ENCODE results near the gene TM9SF3. TPM values are rescaled to one million over a fixed set of nuclear protein-coding genes. Genes with fewer than 3 reads are reported as not detected.

The TM9SF3 gene
- total RNA-seq, 6 experiments from 2014 or later = 195 to 235 (median 208) TPM

DNA sequence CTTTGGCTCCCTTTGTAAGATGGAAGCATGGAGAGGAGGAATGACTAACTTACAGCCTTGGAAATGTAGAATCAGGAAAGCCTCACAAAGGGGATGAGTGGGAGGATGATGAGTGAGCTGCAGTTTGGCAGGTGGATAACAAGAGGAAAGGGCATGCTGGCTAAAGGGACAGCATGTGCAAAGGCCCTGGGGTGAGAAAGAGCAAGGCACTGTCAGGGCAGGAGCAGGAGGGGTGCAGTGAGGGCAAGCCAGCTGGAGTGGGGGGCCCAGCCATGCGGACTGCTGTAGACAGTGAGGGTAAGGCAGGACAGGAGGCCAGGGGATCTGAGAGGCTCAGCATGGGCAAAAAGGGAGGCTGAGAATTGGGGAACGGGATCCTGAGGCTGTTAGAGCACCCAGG lies 93.6 kb downstream of the TM9SF3 start:
- no peak for DNase-seq
- Mint-ChIP-seq H3K4me1 (ENCODE audit: low read depth) (no peaks in the 10 kb centered on the region), H3K27ac (no peak overlapping the region), H3K4me3 (no peak overlapping the region), H3K36me3 (ENCODE audit: low read depth) (no peaks in the 10 kb centered on the region), H3K27me3 (ENCODE audit: insufficient read depth) (peaks cover 33% of the 10 kb centered on the region), H3K9me3 (no peaks in the 10 kb centered on the region)
- TF ChIP-seq, protein P1, sequence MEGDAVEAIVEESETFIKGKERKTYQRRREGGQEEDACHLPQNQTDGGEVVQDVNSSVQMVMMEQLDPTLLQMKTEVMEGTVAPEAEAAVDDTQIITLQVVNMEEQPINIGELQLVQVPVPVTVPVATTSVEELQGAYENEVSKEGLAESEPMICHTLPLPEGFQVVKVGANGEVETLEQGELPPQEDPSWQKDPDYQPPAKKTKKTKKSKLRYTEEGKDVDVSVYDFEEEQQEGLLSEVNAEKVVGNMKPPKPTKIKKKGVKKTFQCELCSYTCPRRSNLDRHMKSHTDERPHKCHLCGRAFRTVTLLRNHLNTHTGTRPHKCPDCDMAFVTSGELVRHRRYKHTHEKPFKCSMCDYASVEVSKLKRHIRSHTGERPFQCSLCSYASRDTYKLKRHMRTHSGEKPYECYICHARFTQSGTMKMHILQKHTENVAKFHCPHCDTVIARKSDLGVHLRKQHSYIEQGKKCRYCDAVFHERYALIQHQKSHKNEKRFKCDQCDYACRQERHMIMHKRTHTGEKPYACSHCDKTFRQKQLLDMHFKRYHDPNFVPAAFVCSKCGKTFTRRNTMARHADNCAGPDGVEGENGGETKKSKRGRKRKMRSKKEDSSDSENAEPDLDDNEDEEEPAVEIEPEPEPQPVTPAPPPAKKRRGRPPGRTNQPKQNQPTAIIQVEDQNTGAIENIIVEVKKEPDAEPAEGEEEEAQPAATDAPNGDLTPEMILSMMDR (IDR thresholded peaks at IDR 0.05) = no peak

DNA sequence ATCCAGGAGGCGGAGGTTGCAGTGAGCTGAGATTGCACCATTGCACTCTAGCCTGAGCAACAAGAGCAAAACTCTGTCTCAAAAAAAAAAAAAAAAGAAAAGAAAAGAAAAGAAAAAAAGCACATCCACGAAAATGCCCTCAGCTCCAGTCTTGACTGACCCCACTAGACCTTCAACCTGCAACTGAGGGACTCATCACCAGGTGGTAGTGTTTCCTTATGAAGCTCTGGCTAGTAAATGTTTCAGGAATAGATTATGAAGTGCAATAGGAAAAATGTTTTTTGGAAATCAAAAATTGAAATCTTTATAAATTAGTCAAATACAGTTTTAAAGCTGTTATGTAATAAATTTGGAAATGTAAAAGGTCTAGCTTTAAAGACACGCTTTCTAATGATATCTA lies 95.5 kb downstream of the TM9SF3 start:
- TF ChIP-seq, protein P1 (IDR thresholded peaks at IDR 0.05) = peak; percentile 40
- Mint-ChIP-seq H3K9me3 (no peaks in the 10 kb centered on the region), H3K4me3 (no peak overlapping the region), H3K4me1 (ENCODE audit: low read depth) (no peaks in the 10 kb centered on the region), H3K36me3 (ENCODE audit: low read depth) (no peaks in the 10 kb centered on the region), H3K27ac (no peak overlapping the region), H3K27me3 (ENCODE audit: insufficient read depth) (peaks cover 37% of the 10 kb centered on the region)
- no peak for DNase-seq

DNA sequence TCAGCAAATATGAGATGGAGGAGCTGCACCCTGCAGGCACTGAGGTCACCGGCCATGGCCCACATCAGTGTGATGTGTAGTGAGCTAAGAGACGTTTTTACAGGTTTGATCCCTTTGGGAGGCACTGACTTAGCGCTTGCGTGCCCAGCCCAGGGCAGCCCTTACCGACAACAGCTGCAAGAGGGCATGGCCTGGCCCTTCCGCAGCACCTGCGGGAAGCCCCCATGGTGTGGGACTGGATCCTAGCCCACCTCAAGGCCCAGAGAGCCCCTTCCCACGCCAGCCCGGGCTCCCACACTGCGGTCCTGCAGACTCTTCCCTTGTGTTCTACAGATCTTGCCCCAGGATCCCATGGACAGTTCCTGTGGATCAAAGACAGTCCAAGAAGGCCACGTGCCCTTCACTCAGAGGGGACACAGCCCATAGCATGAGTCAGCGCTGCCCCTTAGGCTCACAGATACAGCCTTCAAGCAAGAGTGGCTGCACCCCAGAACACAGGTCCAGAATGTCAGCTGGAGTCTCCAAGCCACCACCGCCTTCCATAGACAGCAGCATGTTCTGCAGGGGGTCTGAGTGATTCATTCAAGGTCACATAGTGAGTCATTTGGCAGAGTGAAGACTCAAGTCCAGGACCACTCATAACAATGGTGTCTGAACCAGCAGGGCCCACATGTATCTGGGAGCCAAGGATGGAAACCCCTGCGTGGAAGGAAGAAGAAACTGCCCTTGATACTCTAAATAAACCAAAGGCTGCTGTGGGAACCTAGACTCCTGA lies 98.5 kb downstream of the TM9SF3 start:
- Mint-ChIP-seq H3K36me3 (ENCODE audit: low read depth) (no peaks in the 10 kb centered on the region), H3K4me1 (ENCODE audit: low read depth) (no peaks in the 10 kb centered on the region), H3K27me3 (ENCODE audit: insufficient read depth) (peaks cover 33% of the 10 kb centered on the region), H3K9me3 (no peaks in the 10 kb centered on the region), H3K4me3 (no peak overlapping the region), H3K27ac (no peak overlapping the region)
- DNase-seq = no peak
- TF ChIP-seq, protein P1 (IDR thresholded peaks at IDR 0.05) = no peak

DNA sequence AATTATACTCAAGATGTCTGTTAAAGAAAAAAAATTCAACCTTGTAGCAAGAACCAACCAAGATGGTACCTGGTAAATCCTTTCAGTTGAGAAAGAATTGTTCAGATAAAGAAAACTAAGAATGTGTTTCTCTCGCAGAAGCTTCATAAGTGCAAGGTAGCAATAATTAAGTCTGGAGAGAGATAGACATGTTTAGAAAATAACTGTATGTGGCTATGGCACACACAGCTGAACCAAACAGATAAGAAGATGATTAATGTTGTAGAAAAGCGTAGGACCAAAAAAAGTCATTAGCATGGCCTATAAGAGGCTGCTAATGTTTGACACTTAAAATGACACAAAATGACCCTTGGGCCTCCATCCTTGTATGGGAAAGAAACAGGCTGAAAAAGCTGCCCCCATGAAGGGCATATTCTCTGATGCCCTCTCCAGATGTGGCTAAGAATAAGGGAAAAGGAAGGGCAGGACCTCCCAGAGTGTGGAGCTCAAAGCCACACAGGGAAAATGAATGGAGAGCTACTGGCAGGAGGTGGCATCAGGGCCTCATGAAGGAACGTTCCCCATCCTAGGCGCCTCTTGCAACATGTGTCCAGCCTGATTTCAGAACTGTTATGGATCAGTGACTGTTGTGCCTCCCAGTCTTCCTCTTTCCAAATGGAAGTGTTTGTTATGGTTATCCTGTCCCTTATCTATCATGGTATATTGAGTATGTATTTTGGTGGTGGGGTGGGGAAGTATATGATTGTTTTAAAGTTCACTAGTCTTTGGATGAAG lies 103.8 kb downstream of the TM9SF3 start:
- Mint-ChIP-seq H3K9me3 (no peaks in the 10 kb centered on the region), H3K27ac (no peak overlapping the region), H3K27me3 (ENCODE audit: insufficient read depth) (peaks cover 29% of the 10 kb centered on the region), H3K36me3 (ENCODE audit: low read depth) (no peaks in the 10 kb centered on the region), H3K4me1 (ENCODE audit: low read depth) (no peaks in the 10 kb centered on the region), H3K4me3 (no peak overlapping the region)
- TF ChIP-seq, protein P1 (IDR thresholded peaks at IDR 0.05) = no peak
- no peak for DNase-seq

DNA sequence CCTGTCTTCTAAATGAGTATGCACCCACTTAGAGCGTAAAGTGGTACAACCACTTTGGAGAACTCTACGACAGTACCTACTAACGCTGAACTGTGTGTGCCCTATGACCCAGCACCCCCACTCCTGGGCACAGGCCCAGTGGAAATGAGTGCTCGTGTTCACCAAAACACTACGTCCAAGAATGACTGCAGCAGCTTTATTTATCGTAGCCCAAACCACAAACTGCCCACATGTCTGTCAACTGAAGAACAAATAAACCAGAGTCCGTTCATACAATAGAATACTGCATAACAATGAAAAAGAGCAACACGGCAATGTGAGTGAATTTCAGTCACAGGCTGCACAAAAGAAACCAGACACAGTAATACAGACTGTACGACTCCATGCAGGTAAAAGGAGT lies 108.5 kb downstream of the TM9SF3 start:
- TF ChIP-seq, protein P1 (IDR thresholded peaks at IDR 0.05) = no peak
- no peaks in the 10 kb centered on the region for H3K4me1 Mint-ChIP-seq (ENCODE audit: low read depth)
- H3K9me3 Mint-ChIP-seq = no peaks in the 10 kb centered on the region
- no peaks in the 10 kb centered on the region for H3K36me3 Mint-ChIP-seq (ENCODE audit: low read depth)
- H3K4me3 Mint-ChIP-seq = no peak overlapping the region
- DNase-seq = no peak
- peaks cover 27% of the 10 kb centered on the region for H3K27me3 Mint-ChIP-seq (ENCODE audit: insufficient read depth)
- H3K27ac Mint-ChIP-seq = no peak overlapping the region

Measured in HFFc6 (cell line).